Sigmoid colon (tissue), 4 donors: ENCODE measurements around the gene CDT1.

Experiments used
- POLR2AphosphoS5 ChIP-seq, 4 donors: sonication (generic); formaldehyde crosslinking; IDR thresholded peaks; one replicate each; pipeline ENCODE4 v1.6.1; 2017; ENCODE audit warnings: antibody characterized with exemption in 4 of 4
- TF ChIP-seq, protein P1 (sequence below), 4 experiments: fragments of 450-650 bp in 3 of 4; fragments of 200-600 bp in 1 of 4; IDR thresholded peaks; one replicate each; pipeline ENCODE4 v1.5.1; 2016 to 2019; ENCODE audit warnings: antibody characterized with exemption in 4 of 4, mild to moderate bottlenecking in 3 of 4, moderate library complexity in 2 of 4

DNA sequence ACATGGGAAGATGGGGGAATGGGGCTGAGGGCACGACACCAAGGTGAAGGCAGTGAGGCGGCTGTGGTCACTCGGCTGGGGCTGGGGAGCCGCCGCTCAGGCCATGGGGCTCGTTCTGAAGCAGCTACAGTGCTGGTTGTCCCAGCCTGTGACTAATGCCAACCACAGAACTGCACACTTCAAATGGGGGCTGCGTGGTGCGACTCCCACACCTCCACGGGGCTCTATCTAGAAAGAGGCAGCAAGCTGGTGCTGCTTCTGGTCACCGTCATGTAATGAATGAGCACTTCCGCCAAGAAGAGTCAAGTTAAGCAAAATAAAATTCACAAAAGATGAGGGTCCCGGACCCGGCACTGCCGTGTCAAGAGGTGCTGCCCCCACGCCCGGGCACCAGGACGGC, 33.2 kb downstream of the CDT1 start:
- TF ChIP-seq, protein P1, sequence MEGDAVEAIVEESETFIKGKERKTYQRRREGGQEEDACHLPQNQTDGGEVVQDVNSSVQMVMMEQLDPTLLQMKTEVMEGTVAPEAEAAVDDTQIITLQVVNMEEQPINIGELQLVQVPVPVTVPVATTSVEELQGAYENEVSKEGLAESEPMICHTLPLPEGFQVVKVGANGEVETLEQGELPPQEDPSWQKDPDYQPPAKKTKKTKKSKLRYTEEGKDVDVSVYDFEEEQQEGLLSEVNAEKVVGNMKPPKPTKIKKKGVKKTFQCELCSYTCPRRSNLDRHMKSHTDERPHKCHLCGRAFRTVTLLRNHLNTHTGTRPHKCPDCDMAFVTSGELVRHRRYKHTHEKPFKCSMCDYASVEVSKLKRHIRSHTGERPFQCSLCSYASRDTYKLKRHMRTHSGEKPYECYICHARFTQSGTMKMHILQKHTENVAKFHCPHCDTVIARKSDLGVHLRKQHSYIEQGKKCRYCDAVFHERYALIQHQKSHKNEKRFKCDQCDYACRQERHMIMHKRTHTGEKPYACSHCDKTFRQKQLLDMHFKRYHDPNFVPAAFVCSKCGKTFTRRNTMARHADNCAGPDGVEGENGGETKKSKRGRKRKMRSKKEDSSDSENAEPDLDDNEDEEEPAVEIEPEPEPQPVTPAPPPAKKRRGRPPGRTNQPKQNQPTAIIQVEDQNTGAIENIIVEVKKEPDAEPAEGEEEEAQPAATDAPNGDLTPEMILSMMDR (IDR thresholded peaks at IDR 0.05): no peak
- no peak for TF ChIP-seq POLR2AphosphoS5 (IDR thresholded peaks at IDR 0.05)
